HG03439 (cell line): ENCODE results near the gene LSS.

Experiments used
- ATAC-seq: cut with Tn5 transposase; IDR thresholded peaks from one replicate; pipeline ENCODE4 v1.9.1; 2021; ENCODE audit warnings: mild to moderate bottlenecking, moderate library complexity; ENCODE audit not compliant: unreplicated experiment

Gene LSS

DNA sequence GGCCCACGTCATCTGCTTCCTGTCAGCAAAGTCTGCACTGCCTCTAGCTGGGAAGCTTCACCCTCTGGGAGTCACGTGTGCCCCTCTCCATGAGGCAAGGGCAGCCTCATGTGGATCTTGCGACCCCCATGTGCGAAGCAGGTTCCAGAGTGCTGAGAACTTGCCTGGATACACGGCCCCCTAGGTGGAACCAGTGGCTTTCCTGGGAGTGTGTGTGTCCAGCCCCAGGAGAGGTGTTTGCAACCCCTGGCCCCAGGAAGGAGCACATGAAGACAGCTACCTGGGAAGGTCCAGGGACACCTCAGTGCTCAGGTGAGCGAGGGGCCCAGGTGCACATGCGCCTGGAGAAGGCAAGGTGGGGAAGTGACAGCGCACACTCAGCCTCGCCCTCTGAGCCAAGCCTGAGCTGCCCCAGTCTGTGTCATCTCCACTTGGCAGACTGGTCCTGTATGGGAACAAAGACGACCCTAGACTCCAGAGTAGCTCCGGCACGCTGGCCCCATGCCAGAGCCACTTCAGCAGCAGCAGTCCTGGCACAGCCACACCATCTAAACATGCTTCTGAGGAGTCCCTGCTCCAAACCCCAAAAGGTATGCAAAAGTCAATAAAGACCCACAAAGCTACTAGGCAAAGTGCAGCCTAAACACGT lies 8.9 kb downstream of the LSS start:
- no peak for ATAC-seq

DNA sequence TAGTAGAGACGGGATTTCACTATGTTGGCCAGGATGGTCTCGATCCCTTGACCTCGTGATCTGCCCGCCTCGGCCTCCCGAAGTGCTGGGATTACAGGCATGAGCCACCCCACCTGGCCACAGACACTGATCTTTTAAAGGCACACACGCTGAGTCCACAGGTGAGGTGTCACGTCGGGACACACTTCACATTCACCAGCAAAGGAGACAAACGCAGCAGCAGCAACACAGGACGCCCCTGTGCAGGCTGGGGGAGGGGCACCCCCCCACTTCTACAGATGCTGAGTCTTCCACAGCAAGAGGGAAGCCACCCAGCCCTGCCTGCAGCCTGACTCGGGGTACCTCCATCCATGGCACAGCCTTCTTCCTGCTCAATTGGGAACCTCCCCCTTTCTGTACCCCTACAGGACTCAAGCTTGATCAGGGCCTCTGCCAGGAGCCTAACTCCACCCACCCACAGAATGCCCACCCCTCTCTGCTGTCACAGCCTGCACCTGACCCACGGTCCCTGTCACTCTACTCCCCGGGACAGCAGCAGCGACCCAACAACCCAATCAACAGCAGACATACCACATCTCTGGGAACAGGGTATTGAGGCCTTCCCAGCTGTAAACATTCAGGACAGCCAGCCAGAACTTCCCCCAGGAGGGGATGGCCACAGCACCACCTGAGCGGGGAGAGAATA lies 9.5 kb downstream of the LSS start:
- ATAC-seq = no peak

- ATAC-seq = no peak
Observed at GRCh38 chr21:46217511-46218196, 10.9 kb downstream of the LSS start.

DNA sequence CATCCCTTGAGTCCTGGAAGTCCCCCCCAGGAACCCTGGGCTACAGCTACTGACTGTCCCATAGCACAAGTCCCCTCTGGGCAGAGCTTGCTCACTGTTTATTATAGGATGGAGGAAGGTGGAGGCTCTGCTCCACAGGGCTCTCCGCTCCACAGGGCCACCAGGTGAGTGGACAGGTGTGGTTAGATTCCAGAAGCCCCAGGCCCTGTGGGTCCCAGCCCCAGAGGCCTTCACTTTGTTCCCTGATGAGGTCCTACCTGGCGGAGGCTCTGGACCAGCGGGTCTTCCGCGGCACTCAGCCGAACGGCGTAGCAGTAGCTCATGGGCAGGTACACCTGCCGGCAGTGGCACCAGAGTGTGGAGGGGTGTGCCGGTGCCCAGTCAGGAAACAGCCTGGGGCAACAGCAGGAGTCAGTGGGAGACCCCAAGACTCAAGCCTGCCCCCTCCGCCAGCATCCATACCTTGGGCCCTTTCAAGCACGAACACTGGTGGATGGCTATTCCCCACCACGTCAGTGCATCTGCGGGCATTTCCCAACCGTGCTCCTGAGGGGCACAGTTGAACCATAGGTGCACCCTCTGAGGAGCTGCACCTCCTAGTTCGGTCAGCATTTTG lies 12.3 kb downstream of the LSS start:
- ATAC-seq = no peak

GRCh38 chr21:46215436-46216131 lies 13.0 kb downstream of the LSS start:
- no peak for ATAC-seq

DNA sequence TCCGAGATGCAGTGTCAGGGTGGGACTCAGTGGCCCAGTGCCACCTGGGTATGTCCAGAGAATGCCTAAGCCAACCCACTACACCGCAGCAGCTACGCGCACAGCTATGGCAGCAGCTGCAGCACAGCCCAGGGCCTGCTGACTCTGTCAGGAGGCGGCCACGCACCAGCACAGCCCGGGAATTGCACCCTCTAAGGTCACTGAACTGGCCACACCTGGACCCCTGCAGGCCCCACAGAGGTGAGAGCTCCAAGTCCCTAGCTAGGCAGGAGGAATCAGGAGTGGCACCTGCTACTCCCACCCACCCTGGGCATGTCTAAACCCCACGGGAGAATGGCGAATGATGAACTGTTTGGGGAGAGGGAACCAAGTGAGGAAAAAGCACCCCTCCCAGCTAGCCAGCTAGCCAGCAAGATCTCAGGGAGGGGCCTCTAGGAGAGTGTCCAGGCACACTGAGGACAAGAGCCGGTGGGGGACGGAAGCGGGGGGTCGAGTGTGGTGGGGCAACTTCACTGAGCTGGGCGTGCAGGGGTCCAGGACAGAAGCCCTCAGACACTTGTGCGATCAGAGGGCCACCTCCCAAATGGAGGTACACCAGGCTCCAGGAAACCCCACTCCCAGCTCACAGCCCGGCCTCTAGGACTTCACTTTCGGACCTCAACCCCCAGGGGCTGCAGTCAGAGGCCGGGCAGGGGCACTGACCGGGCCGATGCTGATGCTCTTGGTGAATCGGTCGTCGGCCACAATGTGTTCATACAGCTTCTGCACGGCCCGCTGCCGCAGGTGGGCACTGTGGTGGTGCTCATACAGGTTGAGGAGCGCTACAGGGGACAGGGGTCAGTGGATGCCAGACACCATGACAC lies 13.9 kb downstream of the LSS start:
- ATAC-seq = no peak

GRCh38 chr21:46213620-46214286 lies 14.8 kb downstream of the LSS start:
- no peak for ATAC-seq

GRCh38 chr21:46212721-46213484 lies 15.7 kb downstream of the LSS start:
- no peak for ATAC-seq

- ATAC-seq = no peak
Observed at GRCh38 chr21:46211786-46212720, 16.5 kb downstream of the LSS start.

- ATAC-seq = no peak
Observed at GRCh38 chr21:46211376-46211775, 17.2 kb downstream of the LSS start.

- ATAC-seq = no peak
Observed at GRCh38 chr21:46210378-46211136, 18.0 kb downstream of the LSS start.

- ATAC-seq = no peak
Observed at GRCh38 chr21:46208761-46209721, 19.5 kb downstream of the LSS start.

DNA sequence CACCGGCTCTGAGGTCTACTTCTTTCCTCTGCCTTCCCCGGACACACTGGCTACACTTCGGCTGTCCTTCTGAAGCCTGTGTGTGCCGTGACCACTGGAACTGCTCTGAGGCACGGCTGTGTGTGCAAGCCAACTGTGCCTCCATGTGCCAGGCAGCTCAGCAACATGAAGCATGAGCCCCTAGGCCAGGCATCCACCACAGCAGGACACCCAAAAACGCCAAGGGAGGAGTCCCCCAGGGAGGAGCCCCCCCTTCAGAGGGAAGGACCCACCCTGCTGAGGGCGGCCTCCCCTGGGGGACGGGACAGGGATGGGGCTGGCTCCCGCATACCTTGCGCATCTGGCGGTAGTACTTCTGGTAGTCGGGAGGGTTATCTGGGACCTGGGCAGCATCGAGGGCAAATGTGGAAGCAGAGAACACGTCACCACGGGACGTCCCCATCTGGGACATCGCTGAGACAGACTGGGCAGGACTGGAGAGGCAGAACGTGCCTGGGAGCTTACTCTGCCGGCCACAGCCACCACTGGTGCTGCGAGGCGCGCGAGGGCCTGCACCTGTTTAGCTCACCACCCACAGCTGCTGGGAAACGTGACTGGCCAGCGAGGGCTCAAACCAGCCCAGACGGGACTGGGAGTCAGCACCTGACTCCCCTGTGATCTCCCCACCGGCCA lies 20.5 kb downstream of the LSS start:
- no peak for ATAC-seq

- no peak for ATAC-seq
Observed at GRCh38 chr21:46207006-46207919, 21.3 kb downstream of the LSS start.
